Lower lobe of right lung (tissue), 2 donors: ENCODE data around the gene ARHGEF9. TPM values are rescaled to one million over a fixed set of nuclear protein-coding genes. Genes with fewer than 3 reads are reported as not detected.
A peak's percentile ranks its signal among the peaks of the same experiment; 100 is the strongest.

ENCODE experiments used
- ATAC-seq, 2 donors: fragments of 200-7000 bp; cut with Tn5 transposase; one replicate each; pipeline ENCODE4 v1.9.1; 2020 to 2022; ENCODE audit warnings: mild to moderate bottlenecking in 2 of 2, moderate library complexity in 2 of 2
- DNase-seq: peaks from one replicate; pipeline ENCODE4 v3.0.0-alpha.2; 2020
- H3K27ac ChIP-seq: fragments of 200-600 bp; one replicate; pipeline ENCODE4 v1.8.0; 2022
- H3K27me3 ChIP-seq: fragments of 200-600 bp; one replicate; pipeline ENCODE4 v1.8.0; 2022; ENCODE audit warnings: low read depth
- H3K36me3 ChIP-seq: fragments of 200-600 bp; one replicate; pipeline ENCODE4 v1.8.0; 2022; ENCODE audit warnings: mild to moderate bottlenecking
- H3K4me1 ChIP-seq: fragments of 200-600 bp; one replicate; pipeline ENCODE4 v1.8.0; 2022
- H3K4me3 ChIP-seq: fragments of 200-600 bp; one replicate; pipeline ENCODE4 v1.8.0; 2022; ENCODE audit warnings: mild to moderate bottlenecking
- H3K9me3 ChIP-seq: fragments of 200-600 bp; one replicate; pipeline ENCODE4 v1.8.0; 2022
- CTCF ChIP-seq: fragments of 200-600 bp; IDR thresholded peaks from one replicate; pipeline ENCODE4 v1.8.0; 2022; ENCODE audit warnings: antibody characterized with exemption, mild to moderate bottlenecking
- intact Hi-C: fragments of 100-400 bp; cut with DNase I; formaldehyde crosslinking; loops from one replicate; pipeline ENCODE4 v1.11.0; 2022
- total RNA-seq: library from RNA; stranded (reverse); fragmentation: NEBNext Ultra II Directional; extraction: Animal tissue kit (Norgen Biotek cat#: 25700); gene quantifications from one replicate; pipeline ENCODE4 v1.2.1, GENCODE V29; 2021
- donor health status: DM: no; HTN: yes; CAD: no; lungs with severe emphysema.

ARHGEF9 gene
- total RNA-seq, 1 donor from 2014 or later, result 20.8 TPM

- peaks cover 9% of the 10 kb centered on the region for H3K4me1 ChIP-seq
- no peaks in the 10 kb centered on the region for H3K9me3 ChIP-seq
- DNase-seq, result no peak
- no peaks in the 10 kb centered on the region for H3K27me3 ChIP-seq
- ATAC-seq, result no peak
- H3K27ac ChIP-seq, result no peak overlapping the region
- no peaks in the 10 kb centered on the region for H3K36me3 ChIP-seq
- intact Hi-C loops, result no loop called here
- H3K4me3 ChIP-seq, result no peak overlapping the region
- no peak for TF ChIP-seq CTCF
Observed at GRCh38 chrX:63746715-63747114, 38.3 kb downstream of the ARHGEF9 start.

GRCh38 chrX:63746278-63746677 is 38.7 kb downstream of the ARHGEF9 start:
- H3K9me3 ChIP-seq, result no peaks in the 10 kb centered on the region
- peaks cover 9% of the 10 kb centered on the region for H3K4me1 ChIP-seq
- H3K27me3 ChIP-seq, result no peaks in the 10 kb centered on the region
- DNase-seq (no peak), ATAC-seq (peak in 1 of 2 donors; percentile 54)
- intact Hi-C loops, result no loop called here
- H3K27ac ChIP-seq, result no peak overlapping the region
- no peak for TF ChIP-seq CTCF
- H3K36me3 ChIP-seq, result no peaks in the 10 kb centered on the region
- no peak overlapping the region for H3K4me3 ChIP-seq

- Histone ChIP-seq H3K4me1 (peaks cover 9% of the 10 kb centered on the region), H3K36me3 (no peaks in the 10 kb centered on the region), H3K27me3 (no peaks in the 10 kb centered on the region), H3K9me3 (no peaks in the 10 kb centered on the region), H3K4me3 (no peak overlapping the region), H3K27ac (no peak overlapping the region)
- no peak for TF ChIP-seq CTCF
- intact Hi-C loops, result no loop called here
- no peak for ATAC-seq
- no peak for DNase-seq
Observed at GRCh38 chrX:63744850-63745394, 40.1 kb downstream of the ARHGEF9 start.

- no peaks in the 10 kb centered on the region for H3K36me3 ChIP-seq
- H3K27me3 ChIP-seq, result no peaks in the 10 kb centered on the region
- no peak for DNase-seq
- H3K9me3 ChIP-seq, result no peaks in the 10 kb centered on the region
- no peak for ATAC-seq
- intact Hi-C loops, result no loop called here
- H3K4me1 ChIP-seq, result peaks cover 9% of the 10 kb centered on the region
- no peak for TF ChIP-seq CTCF
- H3K4me3 ChIP-seq, result no peak overlapping the region
- no peak overlapping the region for H3K27ac ChIP-seq
Observed at GRCh38 chrX:63743596-63743995, 41.4 kb downstream of the ARHGEF9 start.

- no peaks in the 10 kb centered on the region for H3K4me1 ChIP-seq
- no peak for TF ChIP-seq CTCF
- H3K27ac ChIP-seq, result no peak overlapping the region
- no peaks in the 10 kb centered on the region for H3K27me3 ChIP-seq
- no peaks in the 10 kb centered on the region for H3K9me3 ChIP-seq
- DNase-seq (no peak), ATAC-seq (no peak)
- no peaks in the 10 kb centered on the region for H3K36me3 ChIP-seq
- H3K4me3 ChIP-seq, result no peak overlapping the region
- intact Hi-C loops, result no loop called here
Observed at GRCh38 chrX:63740382-63740781, 44.6 kb downstream of the ARHGEF9 start.

- Histone ChIP-seq H3K27me3 (no peaks in the 10 kb centered on the region), H3K36me3 (no peaks in the 10 kb centered on the region), H3K4me1 (no peaks in the 10 kb centered on the region), H3K27ac (no peak overlapping the region), H3K9me3 (no peaks in the 10 kb centered on the region), H3K4me3 (no peak overlapping the region)
- intact Hi-C loops, result no loop called here
- ATAC-seq (no peak), DNase-seq (no peak)
- no peak for TF ChIP-seq CTCF
Observed at GRCh38 chrX:63739885-63740284, 45.1 kb downstream of the ARHGEF9 start.
